AG20443 (cell line): ENCODE results near the gene PGM3.

ENCODE experiments used
- DNase-seq: peaks from one replicate; pipeline ENCODE4 v3.0.0; 2012; ENCODE audit warnings: low spot score, mixed read lengths

PGM3 gene

DNA sequence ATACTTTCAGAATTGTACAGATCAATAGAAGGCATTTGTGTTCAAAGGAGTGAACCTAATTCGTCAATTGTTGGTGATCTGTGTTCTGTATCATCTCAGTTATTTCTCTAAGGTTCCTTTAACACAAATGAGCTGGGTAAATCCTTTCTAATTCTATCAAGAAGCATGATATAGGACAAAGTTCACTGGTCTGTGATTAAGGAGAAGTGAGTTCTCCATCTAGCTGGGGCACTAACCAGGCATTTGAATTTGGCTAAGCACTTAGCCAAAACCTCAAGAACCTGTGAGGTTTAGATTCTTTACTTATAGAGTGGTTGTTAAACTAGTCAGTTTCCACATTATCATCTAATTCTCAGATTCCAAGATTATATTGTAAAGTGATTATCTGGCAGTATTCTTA lies 75.3 kb downstream of the PGM3 start:
- DNase-seq, result no peak
